Fibroblast of mammary gland (primary cell): ENCODE data around the gene NUMB.

Experiments
- DNase-seq: peaks from one replicate; pipeline ENCODE4 v3.0.0-alpha.2; 2010; ENCODE audit warnings: low read depth
- H3K4me3 ChIP-seq: 2 replicates; pipeline ENCODE4 v1.5.1; 2011; ENCODE audit warnings: low read depth, mild to moderate bottlenecking, low read length, moderate library complexity; ENCODE audit not compliant: control insufficient read depth
- CTCF ChIP-seq: conservative IDR thresholded peaks from 2 replicates; pipeline ENCODE4 v1.5.1; 2011; ENCODE audit warnings: low read depth, low read length, inconsistent platforms; ENCODE audit not compliant: control insufficient read depth, insufficient read depth

Gene NUMB

DNA sequence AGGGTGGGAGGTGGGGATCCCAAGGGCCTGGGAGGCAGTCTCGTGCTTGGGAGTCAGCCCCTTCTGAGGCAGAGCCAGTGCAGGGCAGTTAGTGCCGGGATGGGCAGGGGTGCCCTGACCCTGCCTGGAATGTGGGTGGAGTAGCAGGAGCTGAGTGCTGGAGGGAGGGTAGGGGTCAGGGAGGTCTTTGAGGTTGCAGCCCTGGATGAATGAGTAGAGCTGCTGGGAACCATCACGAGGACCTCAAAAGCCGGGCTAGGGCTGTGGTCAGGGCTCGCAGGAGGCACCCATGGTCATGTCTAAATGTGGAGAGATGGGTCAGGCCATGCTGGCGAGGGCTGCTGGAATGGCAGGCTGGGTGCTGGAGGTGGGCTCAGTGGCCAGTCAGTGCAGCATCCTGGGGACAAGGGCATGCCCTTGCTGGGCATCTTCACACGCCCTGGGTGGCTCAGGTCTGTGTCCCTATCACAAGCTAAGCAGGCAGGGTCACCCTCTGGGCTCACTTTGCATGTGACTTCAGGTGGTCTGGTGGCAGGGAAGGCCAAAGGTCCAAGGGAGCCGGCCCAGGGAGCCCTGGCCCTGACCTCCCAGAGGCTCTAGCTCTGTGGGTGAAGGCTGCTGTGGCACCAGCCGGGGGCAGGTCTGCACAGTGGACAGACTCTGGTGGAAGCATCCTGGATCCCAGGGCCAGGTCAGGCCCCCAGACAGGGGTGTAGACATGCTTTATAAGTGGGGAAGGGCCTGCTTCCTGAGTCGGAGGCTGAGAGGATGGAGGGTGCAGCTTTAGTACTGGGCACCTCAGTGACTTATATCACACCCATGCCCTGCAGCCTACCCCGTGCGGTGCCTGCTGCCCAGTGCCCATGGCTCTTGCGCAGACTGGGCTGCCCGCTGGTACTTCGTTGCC, 196.6 kb downstream of the NUMB start:
- no peak for TF ChIP-seq CTCF
- H3K4me3 ChIP-seq: no peak overlapping the region
- DNase-seq: no peak

- no peak for DNase-seq
- TF ChIP-seq CTCF: no peak
- H3K4me3 ChIP-seq: no peak overlapping the region
Observed at GRCh38 chr14:73261075-73261474, 197.3 kb downstream of the NUMB start.

DNA sequence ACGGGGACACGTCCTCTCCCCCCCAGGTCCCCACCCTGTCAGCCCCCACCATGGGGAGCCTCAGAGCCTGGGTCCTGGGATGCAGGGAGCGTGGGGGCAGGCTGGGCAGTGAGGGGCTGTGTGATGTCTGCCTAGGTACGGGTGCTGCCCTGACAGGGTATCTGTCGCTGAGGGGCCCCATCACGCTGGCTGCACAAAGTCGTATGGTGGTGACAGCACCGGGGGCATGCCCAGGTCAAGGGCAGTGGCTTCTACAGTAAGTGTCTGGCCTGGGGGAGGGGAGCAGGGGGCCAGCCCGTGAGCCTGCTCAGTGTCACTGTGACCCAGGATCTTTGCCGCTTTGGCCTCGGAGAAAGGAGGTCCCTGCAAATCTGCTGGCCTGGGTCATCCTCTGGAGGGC, 197.8 kb downstream of the NUMB start:
- no peak for DNase-seq
- TF ChIP-seq CTCF: no peak
- no peak overlapping the region for H3K4me3 ChIP-seq

DNA sequence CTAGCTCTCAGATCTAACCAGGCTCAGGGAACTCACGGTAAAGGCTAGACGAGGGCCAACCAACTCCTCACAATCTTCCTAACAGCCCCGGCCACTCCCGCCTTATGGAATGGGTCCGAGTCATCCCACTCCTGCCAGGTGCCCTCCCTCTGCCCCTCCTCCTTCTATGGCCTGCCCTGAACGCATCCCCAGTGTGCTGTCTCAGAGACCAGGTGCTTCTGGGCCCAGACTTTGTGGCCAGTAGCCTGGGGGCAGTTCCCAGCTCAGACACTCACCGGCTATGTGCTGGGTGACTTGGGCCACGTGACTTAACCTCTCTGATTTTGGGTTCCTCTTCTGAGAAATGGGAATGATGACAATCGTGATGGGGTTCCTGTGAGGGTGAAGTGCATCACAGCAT, 198.5 kb downstream of the NUMB start:
- no peak for DNase-seq
- no peak overlapping the region for H3K4me3 ChIP-seq
- no peak for TF ChIP-seq CTCF

DNA sequence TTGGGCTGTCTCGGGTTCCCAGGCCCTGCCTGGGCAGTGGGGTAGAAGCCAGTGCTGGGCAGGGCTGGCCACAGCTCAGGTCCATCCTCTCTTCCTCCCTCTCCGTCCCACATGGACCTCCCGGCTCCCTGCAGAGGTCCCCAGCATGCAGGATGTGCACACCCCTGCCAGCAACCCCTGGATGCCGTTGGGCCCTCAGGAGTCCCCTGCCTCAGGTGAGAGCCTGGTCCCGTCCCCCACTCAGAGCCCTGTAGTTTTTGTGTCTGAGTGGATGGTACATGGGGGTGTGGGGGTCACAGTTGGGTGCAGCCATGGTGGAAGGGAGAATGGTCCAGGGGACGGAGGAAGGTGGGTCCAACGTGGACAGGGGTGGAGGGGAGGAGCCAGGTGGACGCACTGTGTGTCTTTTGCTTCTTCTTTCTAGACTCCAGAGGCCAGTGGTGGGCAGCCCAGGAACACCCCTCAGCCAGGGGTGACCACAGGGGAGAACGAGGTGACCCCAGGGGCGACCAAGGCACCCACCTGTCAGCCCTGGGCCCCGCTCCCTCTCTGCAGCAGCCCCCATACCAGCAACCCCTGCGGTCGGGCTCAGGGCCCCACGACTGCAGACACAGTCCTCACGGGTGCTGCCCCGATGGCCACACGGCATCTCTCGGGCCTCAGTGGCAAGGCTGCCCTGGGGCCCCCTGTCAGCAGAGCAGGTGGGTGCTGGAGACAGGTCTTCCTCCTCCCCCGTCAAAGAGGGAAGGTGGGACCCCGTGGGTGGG, 199.3 kb downstream of the NUMB start:
- H3K4me3 ChIP-seq: no peak overlapping the region
- TF ChIP-seq CTCF: no peak
- no peak for DNase-seq

DNA sequence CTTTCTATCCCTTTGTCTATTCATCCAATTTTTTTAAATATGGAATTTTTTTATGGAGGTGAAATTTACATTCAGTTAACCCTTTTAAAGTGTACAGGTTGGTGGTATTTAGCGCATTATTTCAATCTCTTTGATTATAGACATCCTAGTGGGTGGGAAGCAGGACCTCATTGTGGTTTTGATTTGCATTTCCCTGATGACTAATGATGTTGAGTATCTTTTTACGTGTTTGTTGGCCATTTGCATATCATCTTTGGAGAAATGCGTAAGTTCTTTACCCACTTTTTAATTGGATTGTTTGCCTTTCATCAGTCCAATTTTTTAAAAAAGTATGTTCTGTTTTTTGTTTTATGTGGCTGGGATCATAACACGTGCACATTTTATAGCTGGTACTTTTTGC, 200.3 kb downstream of the NUMB start:
- DNase-seq: no peak
- TF ChIP-seq CTCF: no peak
- H3K4me3 ChIP-seq: no peak overlapping the region
